HCT116 (cell line): ENCODE measurements around the gene COQ3. TPM values are rescaled to one million over a fixed set of nuclear protein-coding genes. Genes with fewer than 3 reads are reported as not detected.

ENCODE experiments used
- ATAC-seq: fragments of 200-7000 bp; cut with Tn5 transposase; 2 replicates; pipeline ENCODE4 v1.9.1; 2020; ENCODE audit warnings: mild to moderate bottlenecking, moderate library complexity
- BruUV-seq: library from RNA; stranded (reverse); fragments of 400-500 nt; replicated peaks from 2 replicates; lab custom pipeline; 2021; lab: Mats Ljungman, UMichigan
- CTCF ChIA-PET: fragments of 300-600 bp; sonication (Branson Sonifier 250); formaldehyde crosslinking; loops from one replicate; lab custom pipeline; 2021; ENCODE audit warnings: antibody characterized with exemption; lab: Charles Lee
- POLR2A ChIA-PET: fragments of 300-600, 350-600 bp; sonication (Branson Sonifier 250); formaldehyde crosslinking; loops from one replicate; lab custom pipeline; 2021; ENCODE audit warnings: antibody characterized with exemption; lab: Charles Lee
- RAD21 ChIA-PET, 2 experiments: fragments of 300-600 bp; sonication (Branson Sonifier 250); formaldehyde crosslinking; loops; one replicate each; lab custom pipeline; 2023; ENCODE audit warnings: low total read pairs in 2 of 2; ENCODE audit not compliant: uncharacterized antibody in 2 of 2, unreplicated experiment in 2 of 2, low non-redundant PET in 1 of 2; lab: Charles Lee
- DNase-seq: peaks from one replicate; pipeline ENCODE4 v3.0.0-alpha.2; 2010; ENCODE audit warnings: low read depth, low spot score
- H2AFZ ChIP-seq: fragments of 200-600 bp; shearing (Covaris generic), sonication (generic); 2 replicates; pipeline ENCODE4 v1.6.1; 2017; ENCODE audit warnings: low read depth, mixed run types, mixed read lengths, antibody characterized with exemption, low read length; ENCODE audit not compliant: poor library complexity, severe bottlenecking
- H3K27ac ChIP-seq: 2 replicates; pipeline ENCODE4 v1.5.1; 2012; ENCODE audit warnings: low read depth, low read length
- H3K27me3 ChIP-seq: fragments of 200-600 bp; sonication (generic); 2 replicates; pipeline ENCODE4 v1.6.1; 2016; ENCODE audit warnings: mixed run types, low read length, mixed read lengths; ENCODE audit not compliant: insufficient read depth
- H3K36me3 ChIP-seq, 2 experiments: fragments of 200-500 bp in 1 of 2; fragments of 200-600 bp in 1 of 2; sonication (Bioruptor generic) in 1 of 2; sonication (generic) in 1 of 2; 2 replicates each; pipeline versions ENCODE4 v1.5.1 to v1.6.1; 2014 to 2016; ENCODE audit warnings: low read length in 2 of 2, inconsistent platforms in 1 of 2, mixed read lengths in 1 of 2, mixed run types in 1 of 2; ENCODE audit not compliant: insufficient read depth in 2 of 2, control insufficient read depth in 1 of 2
- H3K4me1 ChIP-seq, 2 experiments: fragments of 200-600 bp in 1 of 2; sonication (generic) in 1 of 2; 2 replicates each; pipeline versions ENCODE4 v1.5.1 to v1.6.1; 2012 to 2017; ENCODE audit warnings: low read length in 2 of 2, inconsistent platforms in 1 of 2, mild to moderate bottlenecking in 1 of 2, mixed read lengths in 1 of 2, mixed run types in 1 of 2, moderate library complexity in 1 of 2; ENCODE audit not compliant: insufficient read depth in 2 of 2, control insufficient read depth in 1 of 2
- H3K4me2 ChIP-seq: fragments of 200-600 bp; sonication (generic); 2 replicates; pipeline ENCODE4 v1.6.1; 2017; ENCODE audit warnings: mixed run types, low read length, mixed read lengths
- H3K4me3 ChIP-seq, 2 experiments: fragments of 200-600 bp in 1 of 2; sonication (generic) in 1 of 2; replicated peaks in 1 of 2; 2 replicates each; pipeline ENCODE4 v1.5.1; 2011 to 2016; ENCODE audit warnings: low read length in 2 of 2, control low read depth in 1 of 2, low read depth in 1 of 2, mild to moderate bottlenecking in 1 of 2, mixed read lengths in 1 of 2, mixed run types in 1 of 2
- H3K79me2 ChIP-seq: fragments of 200-600 bp; sonication (generic); 2 replicates; pipeline ENCODE4 v1.6.1; 2017; ENCODE audit warnings: mild to moderate bottlenecking, mixed run types, low read length, moderate library complexity, mixed read lengths; ENCODE audit not compliant: insufficient read depth
- H3K9ac ChIP-seq: fragments of 200-600 bp; sonication (generic); 2 replicates; pipeline ENCODE4 v1.6.1; 2016; ENCODE audit warnings: low read length, mixed read lengths
- H3K9me2 ChIP-seq: fragments of 200-600 bp; sonication (generic), shearing (Covaris generic); 2 replicates; pipeline ENCODE4 v1.6.1; 2017; ENCODE audit warnings: mixed run types, mild to moderate bottlenecking, moderate library complexity; ENCODE audit not compliant: insufficient read depth
- H3K9me3 ChIP-seq, 2 experiments: fragments of 200-500 bp in 1 of 2; fragments of 200-600 bp in 1 of 2; sonication (Bioruptor generic) in 1 of 2; sonication (generic) in 1 of 2; 2 replicates each; pipeline ENCODE4 v1.6.1; 2014 to 2017; ENCODE audit warnings: low read length in 2 of 2, mixed read lengths in 2 of 2, inconsistent platforms in 1 of 2, low read depth in 1 of 2, mild to moderate bottlenecking in 1 of 2, mixed run types in 1 of 2, moderate library complexity in 1 of 2; ENCODE audit not compliant: control insufficient read depth in 1 of 2, insufficient read depth in 1 of 2
- H4K20me1 ChIP-seq: fragments of 200-600 bp; sonication (generic), shearing (Covaris generic); 2 replicates; pipeline ENCODE4 v1.6.1; 2017; ENCODE audit warnings: mixed run types, mild to moderate bottlenecking, moderate library complexity; ENCODE audit not compliant: insufficient read depth
- CBX3 ChIP-seq: IDR thresholded peaks from 2 replicates; pipeline ENCODE4 v1.6.1; 2012; ENCODE audit warnings: low read depth
- CEBPB ChIP-seq: IDR thresholded peaks from 2 replicates; pipeline ENCODE4 v1.6.1; 2012; ENCODE audit warnings: low read depth
- EGR1 ChIP-seq: IDR thresholded peaks from 2 replicates; pipeline ENCODE4 v1.6.1; 2012; ENCODE audit warnings: low read depth
- ELF1 ChIP-seq: IDR thresholded peaks from 2 replicates; pipeline ENCODE4 v1.6.1; 2012; ENCODE audit warnings: low read depth, borderline replicate concordance
- EZH2 ChIP-seq: fragments of 200-600 bp; sonication (generic); IDR thresholded peaks from 2 replicates; pipeline ENCODE4 v1.6.1; 2017; ENCODE audit warnings: antibody characterized with exemption, mixed run types
- EZH2phosphoT487 ChIP-seq: fragments of 200-600 bp; IDR thresholded peaks from 2 replicates; pipeline ENCODE4 v1.6.1; 2018; ENCODE audit warnings: antibody characterized with exemption, borderline replicate concordance
- FOSL1 ChIP-seq: IDR thresholded peaks from 2 replicates; pipeline ENCODE4 v1.6.1; 2012; ENCODE audit warnings: low read depth
- JUND ChIP-seq: IDR thresholded peaks from 2 replicates; pipeline ENCODE4 v1.6.1; 2012
- POLR2A ChIP-seq: IDR thresholded peaks from 2 replicates; pipeline ENCODE4 v1.7.0; 2011; ENCODE audit warnings: borderline replicate concordance; ENCODE audit not compliant: insufficient read depth, insufficient read length; ENCODE audit errors: extremely low read depth
- POLR2AphosphoS5 ChIP-seq: IDR thresholded peaks from 2 replicates; pipeline ENCODE4 v1.6.1; 2011; ENCODE audit warnings: mild to moderate bottlenecking, low read depth, low read length, moderate library complexity
- RAD21 ChIP-seq: IDR thresholded peaks from 2 replicates; pipeline ENCODE4 v1.6.1; 2012; ENCODE audit warnings: low read depth, mild to moderate bottlenecking
- SIN3A ChIP-seq: IDR thresholded peaks from 2 replicates; pipeline ENCODE4 v1.6.1; 2012; ENCODE audit warnings: low read depth
- SP1 ChIP-seq: IDR thresholded peaks from 2 replicates; pipeline ENCODE4 v1.6.1; 2012; ENCODE audit warnings: low read depth
- SRF ChIP-seq: IDR thresholded peaks from 2 replicates; pipeline ENCODE4 v1.6.1; 2012; ENCODE audit warnings: low read depth
- YY1 ChIP-seq: IDR thresholded peaks from 2 replicates; pipeline ENCODE4 v1.6.1; 2011; ENCODE audit warnings: low read length, low read depth, moderate library complexity, mild to moderate bottlenecking; ENCODE audit not compliant: insufficient replicate concordance; ENCODE audit errors: extremely low read depth
- ZFX ChIP-seq: fragments of 450-650 bp; IDR thresholded peaks from 2 replicates; pipeline ENCODE4 v1.6.1; 2017
- ZNF274 ChIP-seq: fragments of 200-500 bp; sonication (Bioruptor generic); IDR thresholded peaks from 2 replicates; pipeline ENCODE4 v1.6.1; 2014; ENCODE audit warnings: mild to moderate bottlenecking, low read depth, low read length, inconsistent platforms
- intact Hi-C: fragments of 100-400 bp; cut with micrococcal nuclease; formaldehyde crosslinking; loops from 2 replicates; pipeline ENCODE4 v1.10.0; 2022
- total RNA-seq: library from RNA; stranded (reverse); gene quantifications from one replicate; pipeline ENCODE4 v1.2.1, GENCODE V29; 2021; ENCODE audit not compliant: unreplicated experiment
- TF ChIP-seq, protein P1 (sequence below): IDR thresholded peaks from 2 replicates; pipeline ENCODE4 v1.6.1; 2011; ENCODE audit warnings: mild to moderate bottlenecking, low read length, moderate library complexity; ENCODE audit not compliant: insufficient replicate concordance; ENCODE audit errors: extremely low read depth
- TF ChIP-seq, protein P2 (sequence below): IDR thresholded peaks from 2 replicates; pipeline ENCODE4 v1.6.1; 2012
- TF ChIP-seq, protein P3 (sequence below): IDR thresholded peaks from 2 replicates; pipeline ENCODE4 v1.6.1; 2012
- TF ChIP-seq, protein P4 (sequence below), 3 experiments: fragments of 200-600 bp in 1 of 3; sonication (generic) in 1 of 3; IDR thresholded peaks in 2 of 3; conservative IDR thresholded peaks in 1 of 3; 2 replicates each; pipeline ENCODE4 v1.5.1; 2012 to 2017; ENCODE audit warnings: low read depth in 2 of 3, low read length in 2 of 3, antibody characterized with exemption in 1 of 3, borderline replicate concordance in 1 of 3, control low read depth in 1 of 3, mild to moderate bottlenecking in 1 of 3, mixed read lengths in 1 of 3, mixed run types in 1 of 3, moderate library complexity in 1 of 3; ENCODE audit not compliant: insufficient read depth in 1 of 3

The COQ3 gene
- total RNA-seq, 1 experiment from 2014 or later: 19.0 TPM

DNA sequence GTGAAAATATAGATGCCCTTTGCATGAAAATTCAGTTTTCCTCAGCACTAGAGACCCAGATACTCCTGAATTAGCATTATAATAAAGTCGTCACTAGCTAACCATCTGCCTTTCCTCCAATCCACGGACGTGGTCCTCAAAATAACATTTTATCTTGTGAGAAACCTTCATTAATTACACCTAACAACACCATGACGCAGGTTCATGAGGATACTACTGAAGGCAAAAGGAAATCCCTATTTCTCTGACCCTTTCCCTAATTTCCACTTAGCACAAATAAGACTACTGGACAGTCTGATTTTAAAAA is 32.4 kb upstream of the COQ3 start (continued):
- TF ChIP-seq, protein P1, sequence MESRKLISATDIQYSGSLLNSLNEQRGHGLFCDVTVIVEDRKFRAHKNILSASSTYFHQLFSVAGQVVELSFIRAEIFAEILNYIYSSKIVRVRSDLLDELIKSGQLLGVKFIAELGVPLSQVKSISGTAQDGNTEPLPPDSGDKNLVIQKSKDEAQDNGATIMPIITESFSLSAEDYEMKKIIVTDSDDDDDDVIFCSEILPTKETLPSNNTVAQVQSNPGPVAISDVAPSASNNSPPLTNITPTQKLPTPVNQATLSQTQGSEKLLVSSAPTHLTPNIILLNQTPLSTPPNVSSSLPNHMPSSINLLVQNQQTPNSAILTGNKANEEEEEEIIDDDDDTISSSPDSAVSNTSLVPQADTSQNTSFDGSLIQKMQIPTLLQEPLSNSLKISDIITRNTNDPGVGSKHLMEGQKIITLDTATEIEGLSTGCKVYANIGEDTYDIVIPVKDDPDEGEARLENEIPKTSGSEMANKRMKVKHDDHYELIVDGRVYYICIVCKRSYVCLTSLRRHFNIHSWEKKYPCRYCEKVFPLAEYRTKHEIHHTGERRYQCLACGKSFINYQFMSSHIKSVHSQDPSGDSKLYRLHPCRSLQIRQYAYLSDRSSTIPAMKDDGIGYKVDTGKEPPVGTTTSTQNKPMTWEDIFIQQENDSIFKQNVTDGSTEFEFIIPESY: no peak
- TF ChIP-seq, protein P2, sequence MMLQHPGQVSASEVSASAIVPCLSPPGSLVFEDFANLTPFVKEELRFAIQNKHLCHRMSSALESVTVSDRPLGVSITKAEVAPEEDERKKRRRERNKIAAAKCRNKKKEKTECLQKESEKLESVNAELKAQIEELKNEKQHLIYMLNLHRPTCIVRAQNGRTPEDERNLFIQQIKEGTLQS: no peak
- TF ChIP-seq CEBPB (no peak), SIN3A (no peak), ELF1 (no peak), JUND (no peak), YY1 (no peak)

DNA sequence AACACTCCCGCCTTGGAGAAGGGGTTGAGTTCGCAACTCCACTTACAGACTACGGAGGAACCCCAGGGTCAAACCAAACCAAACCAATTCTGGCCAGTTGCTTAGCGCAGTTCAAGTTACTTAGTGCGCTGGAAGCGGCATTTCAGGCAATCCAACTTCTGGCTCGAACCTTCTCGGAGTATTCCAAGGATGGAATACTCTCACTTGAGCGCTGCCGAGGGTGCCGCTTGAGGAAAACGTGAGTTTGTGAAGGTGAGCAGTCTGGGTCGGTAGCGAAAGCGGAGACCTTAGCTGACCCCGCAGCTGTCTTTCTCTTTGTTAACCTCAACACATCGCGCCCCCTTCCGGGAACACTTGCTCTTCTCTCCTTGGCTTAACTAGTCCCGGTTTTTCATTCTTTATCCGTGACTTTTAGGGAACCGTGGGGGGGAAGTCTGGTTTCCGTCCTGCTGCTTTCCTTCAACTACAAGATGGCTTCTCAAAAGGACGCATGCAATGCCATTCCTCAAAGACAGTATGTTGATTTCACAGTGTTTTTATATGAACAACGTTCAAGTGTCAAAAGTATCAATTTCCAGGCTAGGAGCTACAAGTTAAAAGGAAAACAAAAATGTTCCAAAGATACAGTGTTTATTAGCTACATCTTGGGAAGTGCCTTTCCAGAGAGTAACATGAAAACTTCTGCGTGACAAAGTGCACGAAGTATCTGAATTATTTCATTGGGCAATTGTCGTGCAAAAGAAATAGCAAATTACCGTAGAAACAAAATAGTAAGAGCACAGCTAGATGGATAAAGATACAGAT is 31.9 kb upstream of the COQ3 start:
- peaks cover 17% of the 10 kb centered on the region; the same call in 1 of the 2 replicates for H4K20me1 ChIP-seq
- intact Hi-C loops: loop anchor here (1.0 to 5.0 kb wide), 4 partner anchors 34 to 141 kb away; partner anchors contain the start of genes CCNC and COQ3
- peaks cover 68% of the 10 kb centered on the region for H3K79me2 ChIP-seq
- peak overlapping the region; percentile 58 for H2AFZ ChIP-seq
- no peaks in the 10 kb centered on the region for H3K9me2 ChIP-seq
- POLR2A ChIA-PET: interaction anchor here (0.8 to 1.8 kb wide), 2 partner anchors 11 to 32 kb away, joined by 5 read pairs; partner anchors contain the start of gene COQ3
- H3K9ac ChIP-seq: peak overlapping the region; percentile 99
- H3K4me2 ChIP-seq: peak overlapping the region; percentile 84
- no peaks in the 10 kb centered on the region for H3K9me3 ChIP-seq
- RAD21 ChIA-PET: interaction anchor here (1.0 to 1.5 kb wide), 2 partner anchors 91 to 96 kb away, joined by 3 read pairs; no protein-coding TSS in a partner anchor
- H3K36me3 ChIP-seq: 0 out of 4 replicates have a peak, but pooled peaks cover 0 to 8% of the 10 kb centered on the region in 2 experiments
- H3K27me3 ChIP-seq: no peaks in the 10 kb centered on the region
- BruUV-seq: TSS peak; percentile 56
- H3K27ac ChIP-seq: peak overlapping the region; percentile 86
- peaks cover 14 to 26% of the 10 kb centered on the region in 2 experiments; a peak in 3 of 4 replicates for H3K4me1 ChIP-seq
- CTCF ChIA-PET: interaction anchor here (0.8 to 2.6 kb wide), 4 partner anchors 9 to 95 kb away, joined by 3 to 15 read pairs (median 8); no protein-coding TSS in a partner anchor
- DNase-seq (peak; percentile 86), ATAC-seq (peak; percentile 71)
- peak overlapping the region; percentile 95 to 99 for H3K4me3 ChIP-seq
- TF ChIP-seq CBX3 (peak; percentile 55; the same call in 1 of the 2 replicates), JUND (no peak; the same call in 1 of the 2 replicates), SRF (peak; percentile 36; the same call in 1 of the 2 replicates), POLR2AphosphoS5 (no peak), POLR2A (peak; percentile 49), FOSL1 (0 out of 2 replicates have a peak, but pooled peaks have one; percentile 20), RAD21 (peak; percentile 58), EGR1 (peak; percentile 23; the same call in 1 of the 2 replicates), EZH2phosphoT487 (no peak), SP1 (peak; percentile 20), ZNF274 (no peak), EZH2 (no peak), ZFX (no peak)
- TF ChIP-seq, protein P2: no peak
- TF ChIP-seq, protein P3, sequence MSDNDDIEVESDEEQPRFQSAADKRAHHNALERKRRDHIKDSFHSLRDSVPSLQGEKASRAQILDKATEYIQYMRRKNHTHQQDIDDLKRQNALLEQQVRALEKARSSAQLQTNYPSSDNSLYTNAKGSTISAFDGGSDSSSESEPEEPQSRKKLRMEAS: peak; percentile 55
- TF ChIP-seq, protein P4, sequence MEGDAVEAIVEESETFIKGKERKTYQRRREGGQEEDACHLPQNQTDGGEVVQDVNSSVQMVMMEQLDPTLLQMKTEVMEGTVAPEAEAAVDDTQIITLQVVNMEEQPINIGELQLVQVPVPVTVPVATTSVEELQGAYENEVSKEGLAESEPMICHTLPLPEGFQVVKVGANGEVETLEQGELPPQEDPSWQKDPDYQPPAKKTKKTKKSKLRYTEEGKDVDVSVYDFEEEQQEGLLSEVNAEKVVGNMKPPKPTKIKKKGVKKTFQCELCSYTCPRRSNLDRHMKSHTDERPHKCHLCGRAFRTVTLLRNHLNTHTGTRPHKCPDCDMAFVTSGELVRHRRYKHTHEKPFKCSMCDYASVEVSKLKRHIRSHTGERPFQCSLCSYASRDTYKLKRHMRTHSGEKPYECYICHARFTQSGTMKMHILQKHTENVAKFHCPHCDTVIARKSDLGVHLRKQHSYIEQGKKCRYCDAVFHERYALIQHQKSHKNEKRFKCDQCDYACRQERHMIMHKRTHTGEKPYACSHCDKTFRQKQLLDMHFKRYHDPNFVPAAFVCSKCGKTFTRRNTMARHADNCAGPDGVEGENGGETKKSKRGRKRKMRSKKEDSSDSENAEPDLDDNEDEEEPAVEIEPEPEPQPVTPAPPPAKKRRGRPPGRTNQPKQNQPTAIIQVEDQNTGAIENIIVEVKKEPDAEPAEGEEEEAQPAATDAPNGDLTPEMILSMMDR (IDR thresholded peaks at IDR 0.05 in 2 of 3, conservative IDR thresholded peaks at IDR 0.05 in 1 of 3; ENCODE audit: borderline replicate concordance in 1 of 3, insufficient read depth in 1 of 3, low read depth in 2 of 3, low read length in 2 of 3): peak; percentile 47 to 56 (median 49)
